HepG2 (cell line): ENCODE data around the gene MOK. TPM values are rescaled to one million over a fixed set of nuclear protein-coding genes. Genes with fewer than 3 reads are reported as not detected.
A peak's percentile ranks its signal among the peaks of the same experiment; 100 is the strongest.

ENCODE experiments used
- AFF4 ChIP-seq: sonication (generic); formaldehyde crosslinking; IDR thresholded peaks from 2 replicates; pipeline ENCODE4 v1.4.0; 2020; ENCODE audit warnings: missing genetic modification reagents
- CEBPB ChIP-seq: IDR thresholded peaks from 2 replicates; pipeline ENCODE4 v1.6.1; 2011; ENCODE audit warnings: low read depth, low read length, improper control_type of control experiment, borderline replicate concordance
- KDM6A ChIP-seq: IDR thresholded peaks from 2 replicates; pipeline ENCODE4 v1.6.1; 2016; ENCODE audit warnings: low read depth
- KLF11 ChIP-seq: IDR thresholded peaks from 2 replicates; pipeline ENCODE4 v1.6.1; 2016; ENCODE audit warnings: missing compliant biosample characterization
- KLF12 ChIP-seq: sonication (generic); formaldehyde crosslinking; IDR thresholded peaks from 2 replicates; pipeline ENCODE4 v1.4.0; 2020; ENCODE audit warnings: missing genetic modification reagents, borderline replicate concordance
- MIXL1 ChIP-seq: IDR thresholded peaks from 2 replicates; pipeline ENCODE4 v1.6.1; 2016
- MTF2 ChIP-seq: sonication (generic); formaldehyde crosslinking; IDR thresholded peaks from 2 replicates; pipeline ENCODE4 v1.5.0; 2020; ENCODE audit warnings: missing genetic modification reagents, borderline replicate concordance
- ZBTB40 ChIP-seq, 2 experiments: fragments of 450-650 bp in 1 of 2; sonication (generic) in 1 of 2; formaldehyde crosslinking in 1 of 2; IDR thresholded peaks; 2 replicates each; pipeline versions ENCODE4 v1.6.1 to v1.8.0; 2016 to 2022; ENCODE audit warnings: antibody characterized with exemption in 1 of 2, mild to moderate bottlenecking in 1 of 2, missing genetic modification reagents in 1 of 2
- ZKSCAN5 ChIP-seq: sonication (generic); formaldehyde crosslinking; IDR thresholded peaks from 2 replicates; pipeline ENCODE4 v1.5.1; 2020; ENCODE audit warnings: mild to moderate bottlenecking, missing genetic modification reagents
- ZNF556 ChIP-seq: sonication (generic); formaldehyde crosslinking; IDR thresholded peaks from 2 replicates; pipeline ENCODE4 v1.4.0; 2020; ENCODE audit warnings: mild to moderate bottlenecking, missing genetic modification reagents, borderline replicate concordance
- polyA plus RNA-seq, 8 experiments: library from polyadenylated mRNA; depleted of rRNA in 3 of 8; stranded (reverse) in 7 of 8; unstranded in 1 of 8; fragments of >200 nt; fragmentation: Illumina TruSeq in 4 of 8; extraction: Trizol in 4 of 8; gene quantifications; 2 replicates each; pipeline versions ENCODE4 v1.2.1 to v1.2.3, GENCODE V29; 2011 to 2016; ENCODE audit warnings: low read depth in 4 of 8, missing spikeins in 1 of 8, mixed read lengths in 1 of 8; ENCODE audit not compliant: insufficient read depth in 1 of 8
- total RNA-seq, 5 experiments: library from RNA; depleted of rRNA; stranded (reverse); fragments of >200 nt; fragmentation: Illumina TruSeq; extraction: Trizol; gene quantifications; 2 replicates each; pipeline ENCODE4 v1.2.3, GENCODE V29; 2016; ENCODE audit warnings: low read depth in 1 of 5
- TF ChIP-seq, protein P1 (sequence below): sonication (generic); formaldehyde crosslinking; IDR thresholded peaks from 2 replicates; pipeline ENCODE4 v1.4.0; 2020; ENCODE audit warnings: missing genetic modification reagents

The MOK gene
- total and polyA plus RNA-seq, 2 of the 13 experiments (the other 11 are each of a cell fraction or from before 2014, with no cell fraction given), result 15.3 to 16.9 TPM

- TF ChIP-seq, protein P1, sequence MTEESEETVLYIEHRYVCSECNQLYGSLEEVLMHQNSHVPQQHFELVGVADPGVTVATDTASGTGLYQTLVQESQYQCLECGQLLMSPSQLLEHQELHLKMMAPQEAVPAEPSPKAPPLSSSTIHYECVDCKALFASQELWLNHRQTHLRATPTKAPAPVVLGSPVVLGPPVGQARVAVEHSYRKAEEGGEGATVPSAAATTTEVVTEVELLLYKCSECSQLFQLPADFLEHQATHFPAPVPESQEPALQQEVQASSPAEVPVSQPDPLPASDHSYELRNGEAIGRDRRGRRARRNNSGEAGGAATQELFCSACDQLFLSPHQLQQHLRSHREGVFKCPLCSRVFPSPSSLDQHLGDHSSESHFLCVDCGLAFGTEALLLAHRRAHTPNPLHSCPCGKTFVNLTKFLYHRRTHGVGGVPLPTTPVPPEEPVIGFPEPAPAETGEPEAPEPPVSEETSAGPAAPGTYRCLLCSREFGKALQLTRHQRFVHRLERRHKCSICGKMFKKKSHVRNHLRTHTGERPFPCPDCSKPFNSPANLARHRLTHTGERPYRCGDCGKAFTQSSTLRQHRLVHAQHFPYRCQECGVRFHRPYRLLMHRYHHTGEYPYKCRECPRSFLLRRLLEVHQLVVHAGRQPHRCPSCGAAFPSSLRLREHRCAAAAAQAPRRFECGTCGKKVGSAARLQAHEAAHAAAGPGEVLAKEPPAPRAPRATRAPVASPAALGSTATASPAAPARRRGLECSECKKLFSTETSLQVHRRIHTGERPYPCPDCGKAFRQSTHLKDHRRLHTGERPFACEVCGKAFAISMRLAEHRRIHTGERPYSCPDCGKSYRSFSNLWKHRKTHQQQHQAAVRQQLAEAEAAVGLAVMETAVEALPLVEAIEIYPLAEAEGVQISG (CRISPR knock-in tag), result no peak
- 0 out of 2 replicates have a peak, but pooled peaks have one; percentile 55 for TF ChIP-seq KLF11
- TF ChIP-seq CEBPB, result no peak
- TF ChIP-seq ZNF556 (CRISPR knock-in tag), result no peak
- TF ChIP-seq ZKSCAN5 (CRISPR knock-in tag), result no peak
- TF ChIP-seq MTF2 (CRISPR knock-in tag), result no peak
- no peak for TF ChIP-seq KDM6A (CRISPR knock-in tag)
- peak; percentile 36; the same call in 1 of the 2 replicates for TF ChIP-seq MIXL1 (CRISPR knock-in tag)
- TF ChIP-seq ZBTB40 (IDR thresholded peaks at IDR 0.05), result no peak
- peak; percentile 93 for TF ChIP-seq ZBTB40 (CRISPR knock-in tag; IDR thresholded peaks at IDR 0.05)
- TF ChIP-seq AFF4, result no peak
- no peak for TF ChIP-seq KLF12
These were observed 42.0 kb downstream of the MOK start (continued) for GRCh38 chr14:102262929-102263462.
